ENCODE data around the gene CCDC102B.
"Not testable (repeated sequence)": the region's sequence is repeated elsewhere in the genome, so short reads cannot be mapped to it uniquely, and the experiment has no call there.

CCDC102B gene

DNA sequence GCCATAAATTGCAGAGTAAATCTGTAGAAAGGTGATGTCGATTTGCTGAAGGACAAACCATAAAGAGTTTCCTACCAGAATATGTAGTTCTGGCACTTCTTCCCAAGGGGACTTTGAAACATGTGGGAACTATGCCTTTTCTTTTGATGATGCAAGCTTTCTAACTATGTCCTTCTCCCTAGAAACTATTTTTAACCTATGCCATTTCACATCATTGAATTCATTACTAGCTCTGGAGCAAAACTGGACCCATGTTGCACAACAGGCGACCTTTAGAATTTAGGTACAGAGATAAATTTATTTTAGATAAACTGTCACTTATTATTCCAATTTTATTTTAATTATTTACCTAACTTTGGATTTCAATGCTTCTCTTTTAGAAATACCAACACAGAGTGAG is 186.5 kb downstream of the CCDC102B start:
- DNase-seq, result no peak

DNA sequence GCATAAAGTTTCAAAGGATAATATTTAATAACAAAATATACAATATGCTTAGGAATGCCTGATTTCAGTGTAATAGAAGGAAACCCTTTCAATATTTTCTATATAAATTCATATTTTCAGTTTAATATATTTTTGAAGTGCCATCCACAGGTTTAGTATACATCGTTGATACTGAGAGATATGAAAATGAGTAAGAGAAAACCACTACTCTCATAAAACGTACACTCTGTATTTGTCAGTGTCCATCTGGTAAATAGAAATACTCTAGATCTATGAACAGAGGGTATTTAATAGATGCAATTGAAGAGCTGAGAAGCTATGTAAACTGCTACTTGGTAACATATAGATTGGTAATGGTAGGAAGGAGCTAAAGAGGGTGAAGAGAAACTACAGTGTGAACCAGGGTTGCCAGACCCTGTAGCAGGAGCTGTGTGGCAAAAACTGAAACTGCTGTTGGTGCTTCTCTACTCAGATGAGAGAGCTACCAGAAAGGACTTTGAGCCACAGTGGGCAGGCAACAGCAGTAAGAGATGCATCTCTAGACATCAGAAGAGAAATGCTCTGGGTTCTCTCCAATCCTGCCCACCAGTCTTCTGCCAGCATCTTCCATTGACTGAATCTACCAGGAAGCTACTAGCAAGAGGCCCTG is 187.4 kb downstream of the CCDC102B start:
- no peak for DNase-seq

DNA sequence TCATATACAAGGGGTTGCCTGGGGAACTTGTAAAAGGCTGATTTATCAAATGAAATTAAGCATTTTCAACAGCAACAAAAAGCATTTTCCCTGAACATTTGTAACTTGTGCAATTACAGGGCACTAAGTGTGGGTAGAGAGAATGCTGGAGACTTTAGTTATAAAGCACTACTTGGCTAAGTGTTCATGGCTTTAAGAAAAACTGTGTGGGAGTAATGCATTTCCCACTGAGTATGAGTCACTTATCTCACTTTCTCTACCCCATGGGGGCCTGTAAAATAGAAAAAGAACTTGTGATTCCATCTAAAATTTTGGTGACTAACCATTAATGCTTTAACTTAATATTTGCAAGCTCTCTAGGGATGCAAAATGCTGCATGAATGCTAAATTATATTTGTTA is 193.4 kb downstream of the CCDC102B start:
- DNase-seq, result no peak

DNA sequence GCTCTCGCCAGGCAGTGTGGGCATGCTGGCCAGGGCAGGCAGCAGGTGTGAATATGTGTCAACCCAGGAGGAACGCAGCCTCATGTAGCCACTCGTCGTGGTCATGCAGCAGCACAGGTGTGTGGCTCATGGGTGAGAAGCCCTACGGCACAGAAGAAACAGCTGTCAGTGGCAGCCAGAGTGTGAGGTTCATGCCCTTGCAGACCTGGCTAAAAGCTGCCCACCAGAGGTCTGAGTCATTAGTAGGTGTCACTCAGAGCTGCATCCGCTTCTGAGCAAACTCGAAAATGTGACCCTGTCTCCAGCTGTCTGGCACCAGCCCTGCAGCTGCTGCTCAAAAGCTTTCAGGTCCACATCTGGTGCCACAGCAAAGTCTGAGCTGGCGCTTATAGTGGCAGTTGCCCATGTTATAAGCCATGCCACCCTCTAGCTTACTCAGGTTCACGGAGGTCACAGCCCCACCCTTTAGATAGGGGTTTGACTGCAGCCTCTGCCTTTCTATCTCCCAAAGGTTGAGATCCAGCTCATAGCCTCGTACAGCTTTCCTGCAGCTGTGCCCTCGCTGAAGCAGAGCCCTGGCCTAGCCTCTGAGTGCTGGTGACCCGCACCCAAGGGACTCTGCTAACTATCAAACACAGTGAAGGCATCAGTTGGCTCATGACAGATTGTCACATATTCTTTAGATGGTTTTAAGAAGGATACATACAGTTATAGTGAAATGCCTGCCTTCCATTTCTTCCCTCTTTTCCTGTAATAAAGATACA is 195.0 kb downstream of the CCDC102B start:
- no peak for DNase-seq

DNA sequence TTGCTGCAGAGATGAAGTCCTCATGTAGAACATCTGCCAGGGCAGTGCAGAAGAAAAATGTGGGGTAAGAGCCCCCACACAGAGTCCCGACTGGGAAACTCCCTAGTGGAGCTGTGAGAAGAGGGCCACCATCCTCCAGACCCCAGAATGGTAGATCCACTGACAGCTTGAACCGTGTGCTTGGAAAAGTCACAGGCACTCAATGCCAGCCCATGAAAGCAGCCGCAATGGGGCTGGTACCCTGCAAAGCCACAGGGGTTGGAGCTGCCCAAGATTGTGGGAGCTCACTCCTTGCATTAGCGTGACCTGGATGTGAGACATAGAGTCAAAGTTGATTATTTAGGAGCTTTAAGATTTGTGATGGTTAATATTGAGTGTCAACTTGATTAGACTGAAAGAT is 197.8 kb downstream of the CCDC102B start:
- no peak for DNase-seq

DNA sequence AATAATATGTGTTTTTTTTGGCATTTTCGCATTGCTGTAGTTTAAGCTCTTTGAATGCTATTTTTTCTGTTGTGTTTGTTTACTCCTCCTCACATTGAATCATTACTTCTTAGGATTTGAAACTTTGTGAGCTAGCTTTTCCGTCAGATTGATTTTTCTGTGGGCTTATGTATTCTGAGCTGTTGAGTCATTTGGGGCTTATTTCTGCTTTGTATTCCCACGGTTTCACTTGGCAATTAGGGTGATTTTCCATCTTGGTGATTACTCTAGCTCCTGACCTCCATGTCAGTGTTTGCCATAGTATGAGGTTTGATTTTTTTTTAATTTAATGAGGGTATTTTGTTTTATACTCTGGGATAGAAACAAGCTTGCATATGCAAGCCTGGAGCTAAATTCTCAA is 200.0 kb downstream of the CCDC102B start:
- no peak for DNase-seq

DNA sequence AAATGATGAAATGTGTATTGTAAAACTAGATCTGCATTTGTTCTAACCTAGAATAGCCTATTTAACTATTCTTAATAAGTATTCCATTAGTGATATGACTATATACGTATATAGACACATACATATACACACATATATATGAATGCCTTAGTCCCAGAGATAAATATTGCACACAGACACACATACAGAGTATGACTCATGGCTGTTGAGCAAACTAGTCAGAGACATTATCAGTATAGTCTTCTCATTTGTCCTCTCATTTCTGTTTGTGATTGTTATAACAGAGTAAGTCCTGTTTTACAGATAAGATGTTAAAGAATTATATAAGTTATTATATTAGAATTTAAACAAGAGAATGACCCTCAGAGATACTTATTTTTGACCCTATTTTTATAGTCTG is 202.5 kb downstream of the CCDC102B start:
- no peak for DNase-seq

DNA sequence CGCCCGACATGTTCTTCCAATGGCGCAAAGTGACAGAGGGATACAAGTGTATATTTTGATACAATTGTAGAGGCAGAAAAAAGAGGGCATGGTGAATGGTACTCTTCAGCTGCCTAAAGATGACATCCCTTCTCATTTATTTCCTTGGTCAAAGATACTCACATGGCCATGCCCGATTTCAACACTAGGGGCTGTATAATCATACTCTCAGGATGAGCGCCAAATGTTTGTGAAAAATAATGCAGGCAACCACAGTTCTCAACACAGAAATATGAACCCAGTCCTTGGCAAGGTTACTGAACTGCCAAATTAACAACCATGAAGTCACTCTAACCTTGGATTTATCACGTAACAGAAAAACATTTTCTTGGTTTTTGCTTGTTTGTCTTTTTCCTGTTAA is 204.4 kb downstream of the CCDC102B start:
- DNase-seq, result no peak

DNA sequence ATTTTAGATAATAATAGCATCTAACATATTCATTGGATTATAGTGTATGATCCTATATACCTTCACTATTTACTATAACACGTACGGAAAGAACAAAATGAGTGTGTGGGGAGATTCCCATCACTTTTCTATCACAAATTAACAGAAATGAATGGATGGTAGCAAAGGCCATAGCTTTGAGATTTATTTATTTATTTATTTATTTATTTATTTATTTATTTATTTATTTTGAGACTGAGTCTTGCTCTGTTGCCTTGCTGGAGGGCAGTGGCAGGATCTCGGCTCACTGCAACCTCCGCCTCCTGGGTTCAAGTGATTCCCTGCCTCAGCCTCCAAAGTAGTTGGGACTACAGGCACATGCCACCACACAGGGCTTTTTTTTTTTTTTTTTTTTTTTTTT is 208.3 kb downstream of the CCDC102B start:
- DNase-seq, result not testable (repeated sequence)

DNA sequence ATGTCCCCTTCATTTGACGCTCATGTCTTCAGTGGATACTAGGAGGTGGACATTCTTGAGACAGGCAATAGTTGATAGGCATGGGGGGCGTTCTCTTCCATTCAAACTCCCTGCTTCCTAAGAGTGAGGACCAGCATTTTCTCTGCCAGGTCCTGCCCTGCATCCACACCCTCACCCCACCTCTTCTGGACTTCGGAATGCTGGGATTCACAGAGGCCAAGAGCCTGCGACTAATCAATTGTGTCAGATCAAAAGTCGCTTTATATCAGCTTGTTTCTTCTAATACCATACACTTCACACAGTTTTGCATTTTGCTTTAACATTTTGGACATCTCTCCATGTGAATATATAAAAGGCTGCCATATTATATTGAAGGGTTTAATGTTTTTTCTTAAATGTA is 210.7 kb downstream of the CCDC102B start:
- no peak for DNase-seq

DNA sequence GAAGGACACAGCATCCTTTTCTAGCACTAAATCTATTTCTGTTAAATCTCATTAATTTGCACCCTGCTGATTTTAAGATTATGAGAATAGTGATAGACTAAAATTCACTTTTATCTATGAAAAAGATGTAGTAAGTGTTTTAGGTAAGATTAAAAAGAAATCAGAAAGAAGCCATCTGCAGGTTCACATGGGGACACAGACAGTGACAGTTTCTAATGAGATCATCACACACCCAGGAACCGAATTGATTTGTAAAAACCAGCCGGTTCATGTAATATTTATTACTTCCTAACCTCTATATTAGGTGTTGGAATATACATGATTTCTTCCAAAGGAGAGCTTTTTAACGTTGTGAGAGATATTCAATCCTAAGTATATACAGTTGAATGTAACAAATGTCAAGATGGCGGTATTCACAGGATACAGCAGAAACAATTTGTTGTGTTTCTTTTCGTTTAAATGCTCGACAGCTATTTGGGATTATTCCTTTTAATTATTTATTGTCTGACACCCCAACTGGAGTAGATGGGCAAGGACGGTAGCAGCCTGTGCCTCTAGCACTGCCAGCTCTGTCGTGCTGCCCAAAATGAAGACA is 223.4 kb downstream of the CCDC102B start:
- no peak for DNase-seq

DNA sequence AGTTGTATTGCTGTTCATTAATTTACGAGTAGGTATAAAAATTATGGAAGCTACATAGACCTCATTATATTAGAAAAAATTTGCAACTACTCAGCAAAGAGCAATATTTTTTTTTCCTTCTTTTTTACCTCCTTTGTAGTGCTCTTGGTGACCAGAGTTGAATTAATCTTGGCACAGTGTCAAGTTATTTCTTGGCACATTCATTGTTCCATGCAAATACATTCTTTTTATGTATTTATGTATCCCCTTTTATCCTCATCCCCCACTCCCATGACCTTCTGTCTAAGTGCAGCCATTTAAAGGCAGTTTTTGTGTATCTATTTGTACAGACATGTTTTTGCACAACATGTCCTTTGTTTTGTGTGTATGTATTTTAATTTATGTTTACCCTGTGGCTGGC is 224.5 kb downstream of the CCDC102B start:
- no peak for DNase-seq

DNA sequence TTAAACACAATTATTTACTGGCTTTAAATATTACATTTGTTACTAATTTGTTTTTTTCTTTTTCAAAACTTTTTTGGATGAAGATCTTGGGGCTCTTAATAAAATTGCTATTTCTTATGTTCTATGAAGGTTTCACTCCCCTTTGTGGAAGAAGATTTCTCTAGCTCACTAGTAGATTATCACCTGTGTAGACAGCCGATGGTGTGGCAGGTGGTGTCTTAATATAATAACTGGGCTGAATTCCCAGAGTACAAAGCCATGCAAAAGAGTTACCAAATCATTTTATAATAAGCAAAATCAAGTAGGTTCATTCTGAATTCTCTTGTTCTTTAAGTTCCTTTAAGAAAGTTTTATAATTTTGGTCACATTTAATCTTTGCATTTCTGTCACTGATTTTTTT is 233.7 kb downstream of the CCDC102B start:
- DNase-seq, result no peak

DNA sequence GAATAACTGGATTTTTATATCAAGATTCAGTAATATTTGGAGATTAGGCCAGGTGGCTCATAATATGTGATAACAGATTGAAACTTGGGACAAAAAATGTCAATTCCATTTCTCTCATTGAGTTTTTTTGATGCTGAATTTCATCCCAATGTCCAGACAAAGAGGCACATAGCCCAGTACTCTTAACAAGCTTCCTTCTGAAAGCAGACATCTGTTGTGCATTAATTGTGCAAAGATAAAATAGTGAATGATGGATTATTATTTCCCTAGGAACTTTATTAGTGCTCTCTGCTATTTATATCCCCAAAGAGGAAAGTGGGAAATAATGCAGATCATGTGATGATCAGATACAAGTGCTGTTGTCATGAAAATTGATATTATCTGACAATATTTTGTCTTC is 234.1 kb downstream of the CCDC102B start:
- no peak for DNase-seq

DNA sequence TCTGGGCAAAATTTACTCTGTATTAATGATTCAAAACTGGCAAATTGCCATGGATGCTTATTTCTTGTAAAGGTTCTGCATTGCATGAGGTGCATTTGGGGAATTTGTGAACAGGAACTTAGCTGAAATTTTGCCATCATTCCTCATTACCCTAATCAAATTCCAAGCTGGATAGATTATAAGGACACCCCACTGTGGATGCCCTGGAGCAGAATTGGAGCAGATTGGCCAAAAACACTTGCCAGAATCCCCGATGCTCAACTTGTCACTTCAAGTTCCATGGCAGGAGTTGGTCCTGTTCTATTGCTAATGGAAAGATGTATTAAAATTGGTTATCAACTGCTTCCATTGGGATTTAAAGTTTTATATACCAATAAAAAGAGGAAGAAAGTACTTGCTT is 237.9 kb downstream of the CCDC102B start:
- no peak for DNase-seq

DNA sequence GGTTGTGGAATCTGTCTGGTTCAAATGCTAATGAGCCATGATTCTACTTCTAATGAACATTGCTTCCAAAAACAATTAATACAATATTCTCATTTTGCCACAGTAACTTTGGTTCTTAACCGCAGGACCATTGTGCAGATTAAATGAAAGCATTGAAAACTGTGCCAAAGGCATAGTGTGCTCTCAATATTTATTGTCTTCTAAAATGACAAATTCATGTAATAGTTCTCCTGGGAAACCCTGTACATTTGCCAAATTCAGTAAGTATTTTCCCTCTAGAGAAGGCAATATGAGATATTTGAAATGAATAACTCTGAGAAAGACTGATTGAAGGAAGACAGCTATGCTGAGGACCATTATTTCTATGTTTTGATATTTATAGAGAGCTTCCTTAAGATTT is 246.3 kb downstream of the CCDC102B start:
- no peak for DNase-seq

DNA sequence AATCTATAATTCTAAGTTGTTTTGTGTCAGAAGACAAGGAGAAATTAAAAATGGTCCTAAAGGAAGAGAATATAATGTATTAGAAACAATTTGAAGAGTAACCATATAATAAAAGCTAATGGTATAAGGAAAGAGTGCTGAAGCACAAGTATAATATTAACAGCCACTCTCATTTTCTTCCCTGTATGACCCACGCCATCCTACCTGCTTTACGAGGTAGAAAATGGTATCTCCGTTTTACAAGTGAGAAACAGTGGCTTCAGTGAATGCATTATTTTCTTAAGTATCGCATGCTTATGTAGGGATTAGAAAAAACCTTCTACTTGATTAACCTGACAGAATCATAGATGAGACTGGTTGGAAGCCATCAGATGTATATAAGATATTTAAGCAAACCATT is 266.2 kb downstream of the CCDC102B start:
- no peak for DNase-seq

DNA sequence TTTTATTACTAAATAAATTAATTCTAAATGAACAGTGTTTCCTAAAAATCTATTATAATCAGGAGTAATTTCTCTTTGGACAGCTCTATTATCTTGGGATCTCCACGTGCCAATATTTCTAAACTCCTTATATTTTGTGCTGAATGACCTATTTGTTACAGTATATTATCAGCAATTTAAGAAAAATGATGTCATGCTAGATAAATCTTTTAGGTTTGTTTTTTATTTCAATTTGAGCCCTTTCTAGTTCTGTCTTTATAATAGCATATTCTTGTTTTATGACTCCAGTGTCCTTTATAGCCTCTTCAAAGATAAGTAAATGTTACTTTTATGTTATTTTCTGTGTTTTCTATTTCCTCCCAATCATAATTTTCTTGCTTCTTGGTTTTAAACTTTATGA is 269.2 kb downstream of the CCDC102B start:
- DNase-seq, result no peak

DNA sequence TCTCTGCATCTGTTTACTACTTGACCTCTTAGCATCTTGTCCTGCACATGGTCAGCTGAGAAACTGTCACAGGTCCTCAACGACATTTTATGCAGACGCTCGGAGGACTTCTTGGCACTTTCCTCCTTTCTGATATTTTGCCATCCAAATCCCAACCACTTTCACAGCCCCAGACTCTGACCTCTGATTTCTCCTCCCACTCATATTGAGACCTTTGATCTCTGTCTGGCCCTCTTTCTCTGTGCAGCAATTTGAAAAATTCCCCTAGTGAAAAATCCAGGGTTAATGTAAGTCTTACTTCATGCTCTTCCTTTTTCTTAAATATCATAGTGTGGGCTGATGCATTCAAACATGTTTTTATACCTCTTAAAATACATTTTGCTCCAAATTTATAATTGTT is 273.8 kb downstream of the CCDC102B start:
- DNase-seq, result no peak

DNA sequence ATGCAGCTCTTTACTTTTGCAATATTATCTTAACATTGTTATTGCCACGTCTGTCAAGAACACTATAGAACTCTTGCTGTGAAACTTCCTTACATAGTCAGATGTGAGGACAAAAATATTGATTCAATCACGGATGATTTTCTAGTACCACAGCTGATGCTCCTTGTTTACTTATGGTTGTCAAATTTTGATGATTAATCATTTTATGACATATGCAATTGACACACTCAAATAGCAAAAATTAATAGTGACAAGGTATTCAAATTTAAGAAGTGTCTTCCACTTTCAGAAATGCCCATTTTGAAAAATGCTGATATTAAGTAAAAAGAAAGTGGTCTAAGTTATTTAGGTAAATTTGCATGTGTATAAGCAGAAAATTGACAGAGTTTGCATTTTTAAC is 284.0 kb downstream of the CCDC102B start:
- no peak for DNase-seq

DNA sequence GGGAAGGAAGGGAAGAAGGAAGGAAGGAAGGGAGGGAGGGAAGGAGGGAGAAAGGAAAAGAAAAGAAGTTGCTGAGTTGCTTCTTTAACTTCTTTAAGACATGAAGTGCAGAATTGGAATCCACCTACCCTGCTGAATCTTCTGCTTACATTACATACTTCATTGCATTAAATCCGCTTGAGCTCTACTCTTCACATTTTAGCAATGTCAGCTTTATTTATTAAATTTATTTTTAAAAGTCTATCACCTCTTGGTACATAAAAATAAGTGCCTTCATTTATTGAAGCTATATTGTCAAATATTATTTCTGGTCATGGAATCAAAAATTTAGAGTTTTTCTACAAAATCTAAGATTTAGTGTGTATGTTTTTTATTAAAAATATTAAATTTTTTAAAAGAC is 284.6 kb downstream of the CCDC102B start:
- no peak for DNase-seq

DNA sequence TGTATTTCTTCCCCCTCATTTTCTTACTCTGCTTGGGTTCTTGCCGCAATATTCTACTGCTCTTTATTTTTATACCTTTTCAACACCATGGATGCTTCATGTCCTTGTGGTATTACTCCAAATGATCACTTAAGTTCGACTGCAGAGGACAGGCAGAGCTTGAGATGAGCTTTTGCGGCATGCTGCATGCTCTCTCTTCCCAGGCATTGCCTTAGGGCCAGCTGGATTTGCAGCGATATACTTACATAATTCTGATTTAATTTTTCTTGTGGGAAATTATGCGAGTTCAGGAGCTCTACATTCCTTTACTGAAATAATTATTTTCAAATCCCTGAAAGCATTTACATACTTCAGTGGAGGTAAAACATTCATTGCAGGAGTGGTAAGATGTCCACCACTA is 288.1 kb downstream of the CCDC102B start:
- no peak for DNase-seq

DNA sequence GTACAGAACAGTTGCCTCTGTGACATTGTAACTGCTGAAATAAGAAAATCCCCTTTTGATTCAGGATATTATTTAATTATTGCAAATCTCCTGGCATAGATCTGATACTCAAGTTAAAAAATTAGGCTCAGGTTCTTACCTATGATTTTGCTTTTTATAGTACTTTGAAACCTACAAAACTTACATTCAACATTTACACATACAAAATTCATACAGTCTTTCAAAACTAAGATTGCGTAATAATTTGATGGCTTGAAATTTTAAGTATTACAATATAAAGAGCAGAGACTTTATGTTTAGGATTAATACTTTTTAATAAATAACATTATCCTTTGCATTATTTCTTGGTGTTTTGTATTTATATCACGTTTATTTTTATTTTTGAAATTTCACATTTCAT is 291.1 kb downstream of the CCDC102B start:
- DNase-seq, result no peak

DNA sequence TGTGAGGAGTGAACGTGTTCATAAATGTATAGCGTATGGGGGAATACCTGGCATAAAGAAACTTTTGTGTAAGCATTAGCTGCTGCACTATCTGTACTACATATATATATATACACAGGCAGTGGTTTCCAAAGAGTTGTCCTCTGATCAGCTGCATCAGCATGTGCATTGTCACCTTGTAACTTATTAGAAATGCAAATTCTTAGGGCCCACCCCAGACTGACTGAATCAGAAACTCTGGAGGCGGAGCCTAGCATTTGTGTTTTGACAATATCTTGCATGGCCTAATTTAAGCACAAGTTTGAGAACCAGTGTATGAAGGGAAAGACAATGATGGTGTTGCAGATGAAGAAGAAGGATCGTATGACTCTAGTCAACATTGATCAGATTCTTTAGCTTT is 299.5 kb downstream of the CCDC102B start:
- no peak for DNase-seq

DNA sequence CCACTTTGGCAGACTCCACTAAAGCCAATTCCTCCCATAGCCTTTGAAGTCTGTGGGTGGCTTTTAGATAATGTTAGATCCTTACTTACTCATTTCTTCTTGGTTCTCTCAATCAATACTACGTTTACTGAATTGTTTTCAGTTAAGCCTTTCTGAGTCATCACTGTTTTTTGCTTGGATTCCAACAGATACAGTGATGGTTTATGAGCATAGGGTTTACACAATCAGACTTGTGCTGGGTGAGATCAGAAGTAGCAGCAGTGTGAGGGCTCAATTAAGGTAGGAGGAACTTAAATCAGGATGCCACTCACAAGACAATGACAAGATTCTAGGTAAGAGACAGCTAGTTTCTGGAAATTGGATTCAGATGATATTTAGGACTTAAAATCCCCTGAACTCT is 305.1 kb downstream of the CCDC102B start:
- no peak for DNase-seq
